ENCODE results near the gene C5orf58. TPM values are rescaled to one million over a fixed set of nuclear protein-coding genes. Genes with fewer than 3 reads are reported as not detected.
"Not testable (repeated sequence)": the region's sequence is repeated elsewhere in the genome, so short reads cannot be mapped to it uniquely, and the experiment has no call there.

The C5orf58 gene
- total RNA-seq, 2 donors from 2014 or later = not detected

- Histone ChIP-seq H3K4me1 (ENCODE audit: control insufficient read depth in 1 of 2, low read depth in 2 of 2) (no peaks in the 10 kb centered on the region), H3K27ac (no peak overlapping the region), H3K9me3 (no peaks in the 10 kb centered on the region), H3K27me3 (replicated peaks; ENCODE audit: insufficient read depth) (no peaks in the 10 kb centered on the region), H3K36me3 (no peaks in the 10 kb centered on the region), H3K4me3 (no peak overlapping the region)
- no peak for TF ChIP-seq CTCF (IDR thresholded peaks at IDR 0.05)
- ATAC-seq (ENCODE audit: insufficient number of reproducible peaks, low FRiP score, low read depth) (no peak), DNase-seq (ENCODE audit: low spot score) (no peak)
These were observed 5.8 kb downstream of the C5orf58 start for GRCh38 chr5:170238456-170239196.

- H3K36me3 ChIP-seq; H3K9me3 ChIP-seq; H3K4me1 ChIP-seq (ENCODE audit: control insufficient read depth in 1 of 2, low read depth in 2 of 2); H3K4me3 ChIP-seq; H3K27me3 ChIP-seq (replicated peaks; ENCODE audit: insufficient read depth); ATAC-seq (ENCODE audit: insufficient number of reproducible peaks, low FRiP score, low read depth); DNase-seq (ENCODE audit: low spot score); H3K27ac ChIP-seq: not testable (repeated sequence)
These were observed 12.7 kb downstream of the C5orf58 start for GRCh38 chr5:170245436-170245835.

- Histone ChIP-seq H3K4me1 (ENCODE audit: control insufficient read depth in 1 of 2, low read depth in 2 of 2) (no peaks in the 10 kb centered on the region), H3K27ac (no peak overlapping the region), H3K27me3 (replicated peaks; ENCODE audit: insufficient read depth) (peaks cover 6% of the 10 kb centered on the region), H3K36me3 (no peaks in the 10 kb centered on the region), H3K4me3 (no peak overlapping the region), H3K9me3 (no peaks in the 10 kb centered on the region)
- DNase-seq (ENCODE audit: low spot score) = no peak
- no peak for ATAC-seq (ENCODE audit: insufficient number of reproducible peaks, low FRiP score, low read depth)
- no peak for TF ChIP-seq CTCF (IDR thresholded peaks at IDR 0.05)
These were observed 13.5 kb downstream of the C5orf58 start for GRCh38 chr5:170246126-170246870.

GRCh38 chr5:170247363-170247762 lies 14.6 kb downstream of the C5orf58 start:
- H3K4me1 ChIP-seq (ENCODE audit: control insufficient read depth in 1 of 2, low read depth in 2 of 2) = no peaks in the 10 kb centered on the region
- DNase-seq (ENCODE audit: low spot score) (no peak), ATAC-seq (ENCODE audit: insufficient number of reproducible peaks, low FRiP score, low read depth) (no peak)
- no peak overlapping the region for H3K4me3 ChIP-seq
- no peaks in the 10 kb centered on the region for H3K9me3 ChIP-seq
- peaks cover 6% of the 10 kb centered on the region for H3K27me3 ChIP-seq (replicated peaks; ENCODE audit: insufficient read depth)
- no peaks in the 10 kb centered on the region for H3K36me3 ChIP-seq
- H3K27ac ChIP-seq = no peak overlapping the region
- TF ChIP-seq CTCF (IDR thresholded peaks at IDR 0.05) = no peak

GRCh38 chr5:170248172-170248930 lies 15.6 kb downstream of the C5orf58 start:
- Histone ChIP-seq H3K27ac (no peak overlapping the region), H3K36me3 (no peaks in the 10 kb centered on the region), H3K27me3 (replicated peaks; ENCODE audit: insufficient read depth) (peaks cover 6% of the 10 kb centered on the region), H3K4me1 (ENCODE audit: control insufficient read depth in 1 of 2, low read depth in 2 of 2) (no peaks in the 10 kb centered on the region), H3K9me3 (no peaks in the 10 kb centered on the region), H3K4me3 (no peak overlapping the region)
- ATAC-seq (ENCODE audit: insufficient number of reproducible peaks, low FRiP score, low read depth) (no peak), DNase-seq (ENCODE audit: low spot score) (no peak)
- no peak for TF ChIP-seq CTCF (IDR thresholded peaks at IDR 0.05)

- not testable (repeated sequence) for ATAC-seq (ENCODE audit: insufficient number of reproducible peaks, low FRiP score, low read depth); H3K4me1 ChIP-seq (ENCODE audit: control insufficient read depth in 1 of 2, low read depth in 2 of 2)
These were observed 16.1 kb downstream of the C5orf58 start for GRCh38 chr5:170248931-170249227.

More at GRCh38 chr5:170248931-170249227, 16.1 kb downstream of the C5orf58 start:
- not testable (repeated sequence) for DNase-seq (ENCODE audit: low spot score); H3K27me3 ChIP-seq (replicated peaks; ENCODE audit: insufficient read depth); H3K9me3 ChIP-seq; H3K36me3 ChIP-seq; H3K4me3 ChIP-seq; H3K27ac ChIP-seq

All from thoracic aorta (tissue), 2 donors.